ENCODE results near the gene GPR107.

GPR107 gene

DNA sequence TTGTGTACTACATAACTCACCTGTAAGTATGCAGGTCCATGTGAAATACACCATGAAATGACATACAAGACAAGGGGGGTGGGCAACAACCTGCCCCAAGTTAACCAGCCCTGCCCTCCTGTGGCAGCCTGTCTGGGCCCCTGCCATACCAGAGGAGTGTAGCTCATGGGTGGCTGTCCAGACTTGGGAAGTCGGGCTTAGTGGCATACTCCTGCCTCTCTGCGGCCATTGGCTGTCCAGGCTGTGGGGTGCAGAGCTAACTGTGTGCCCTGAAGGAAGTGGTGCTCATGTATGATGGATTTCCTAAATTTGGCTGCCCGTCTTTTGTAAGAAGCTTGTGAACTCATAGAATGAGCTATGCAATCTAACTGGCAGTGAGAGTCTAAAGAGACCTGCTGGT, 47.0 kb downstream of the GPR107 start:
- CTCF ChIA-PET: interaction anchor here (1.1 to 1.8 kb wide), 8 partner anchors 11 to 362 kb away, joined by 3 to 6 read pairs (median 4); no protein-coding TSS in a partner anchor
- POLR2A ChIA-PET: no interaction called here
- TF ChIP-seq, protein P1, sequence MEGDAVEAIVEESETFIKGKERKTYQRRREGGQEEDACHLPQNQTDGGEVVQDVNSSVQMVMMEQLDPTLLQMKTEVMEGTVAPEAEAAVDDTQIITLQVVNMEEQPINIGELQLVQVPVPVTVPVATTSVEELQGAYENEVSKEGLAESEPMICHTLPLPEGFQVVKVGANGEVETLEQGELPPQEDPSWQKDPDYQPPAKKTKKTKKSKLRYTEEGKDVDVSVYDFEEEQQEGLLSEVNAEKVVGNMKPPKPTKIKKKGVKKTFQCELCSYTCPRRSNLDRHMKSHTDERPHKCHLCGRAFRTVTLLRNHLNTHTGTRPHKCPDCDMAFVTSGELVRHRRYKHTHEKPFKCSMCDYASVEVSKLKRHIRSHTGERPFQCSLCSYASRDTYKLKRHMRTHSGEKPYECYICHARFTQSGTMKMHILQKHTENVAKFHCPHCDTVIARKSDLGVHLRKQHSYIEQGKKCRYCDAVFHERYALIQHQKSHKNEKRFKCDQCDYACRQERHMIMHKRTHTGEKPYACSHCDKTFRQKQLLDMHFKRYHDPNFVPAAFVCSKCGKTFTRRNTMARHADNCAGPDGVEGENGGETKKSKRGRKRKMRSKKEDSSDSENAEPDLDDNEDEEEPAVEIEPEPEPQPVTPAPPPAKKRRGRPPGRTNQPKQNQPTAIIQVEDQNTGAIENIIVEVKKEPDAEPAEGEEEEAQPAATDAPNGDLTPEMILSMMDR (IDR thresholded peaks at IDR 0.05; ENCODE audit: control extremely low read depth, extremely low read depth, low read depth, missing control alignments): no peak
- DNase-seq (ENCODE audit: extremely low spot score): no peak

DNA sequence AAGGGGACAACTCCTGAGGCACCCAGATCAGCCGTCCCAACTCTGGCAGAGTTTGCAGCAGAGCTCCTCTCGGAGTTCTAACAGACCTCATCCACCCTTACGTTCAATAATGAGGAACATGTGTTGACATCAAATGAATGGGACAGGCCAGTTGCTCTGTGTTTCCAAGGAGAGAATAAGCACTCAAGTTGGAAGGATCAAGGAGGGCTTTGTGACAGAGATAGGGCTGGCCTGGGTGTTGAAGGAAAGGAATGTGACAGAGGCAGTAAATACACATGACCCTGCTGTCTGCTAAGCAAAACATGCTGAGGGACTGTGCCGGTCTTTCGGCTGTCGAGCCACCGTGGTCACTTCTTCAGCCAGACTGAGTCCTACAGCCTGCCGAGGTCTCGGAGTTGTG, 48.2 kb downstream of the GPR107 start:
- ChIA-PET POLR2A (no interaction called here), CTCF (interaction anchor here (1.1 to 1.5 kb wide), 2 partner anchors 18 to 217 kb away, joined by 3 to 5 read pairs; no protein-coding TSS in a partner anchor)
- no peak for DNase-seq (ENCODE audit: extremely low spot score)
- TF ChIP-seq, protein P1 (IDR thresholded peaks at IDR 0.05; ENCODE audit: control extremely low read depth, extremely low read depth, low read depth, missing control alignments): no peak

DNA sequence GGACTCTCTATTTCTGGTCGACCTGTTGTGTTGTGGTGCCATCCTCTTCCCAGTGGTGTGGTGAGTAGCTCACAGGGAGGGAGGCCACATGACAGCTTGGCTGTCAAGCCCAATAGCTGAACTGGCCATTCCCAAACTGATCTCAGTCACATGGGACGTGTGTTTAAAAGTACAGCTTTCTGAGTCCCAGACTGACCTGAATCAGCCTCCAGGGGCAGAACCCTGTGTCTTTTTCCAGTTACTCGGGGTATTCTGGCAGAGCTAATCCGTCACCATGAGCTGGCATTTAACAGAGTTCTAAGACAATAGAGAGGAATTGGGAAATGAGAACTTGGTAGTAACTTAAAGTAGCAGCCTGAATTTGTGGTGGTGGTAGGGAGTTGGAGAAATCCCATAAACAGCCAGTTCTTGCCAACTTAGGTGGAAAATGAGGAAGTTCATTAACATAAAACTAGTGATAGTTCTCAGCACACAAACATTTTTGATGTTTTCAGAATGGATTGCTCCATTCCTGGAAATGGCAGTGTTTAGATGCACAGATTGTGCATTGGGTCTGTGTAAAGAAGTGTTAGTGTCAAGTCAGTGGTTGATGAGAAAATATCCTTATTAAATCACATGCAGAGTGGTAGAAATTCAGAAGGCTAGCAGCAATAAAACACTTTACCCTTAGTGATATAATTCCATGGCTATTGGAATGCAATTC, 50.9 kb downstream of the GPR107 start:
- CTCF ChIA-PET: interaction anchor here (1.1 to 1.6 kb wide), 3 partner anchors 10 to 219 kb away, joined by 3 to 4 read pairs (median 3); no protein-coding TSS in a partner anchor
- TF ChIP-seq, protein P1 (IDR thresholded peaks at IDR 0.05; ENCODE audit: control extremely low read depth, extremely low read depth, low read depth, missing control alignments): no peak
- no peak for DNase-seq (ENCODE audit: extremely low spot score)
- POLR2A ChIA-PET: no interaction called here

DNA sequence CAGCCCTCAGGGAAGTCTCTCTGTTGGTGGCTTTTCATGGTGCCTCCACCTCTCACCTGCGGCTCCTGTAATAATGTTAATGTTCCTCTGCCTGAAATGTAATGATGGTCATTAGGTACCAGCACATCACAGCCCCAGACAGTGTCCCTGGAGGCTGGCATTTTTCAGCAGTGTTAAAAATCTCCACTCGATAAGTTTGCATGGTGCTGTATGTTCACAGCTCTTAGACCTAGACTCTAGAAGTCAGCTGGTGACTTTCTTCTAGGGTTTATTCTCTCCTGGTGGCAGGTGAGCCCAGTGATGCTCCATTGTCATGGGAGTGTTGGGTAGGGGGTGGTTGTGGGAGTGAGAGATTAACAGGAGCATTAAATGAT, 53.1 kb downstream of the GPR107 start:
- DNase-seq (ENCODE audit: extremely low spot score): no peak
- TF ChIP-seq, protein P1 (IDR thresholded peaks at IDR 0.05; ENCODE audit: control extremely low read depth, extremely low read depth, low read depth, missing control alignments): no peak

DNA sequence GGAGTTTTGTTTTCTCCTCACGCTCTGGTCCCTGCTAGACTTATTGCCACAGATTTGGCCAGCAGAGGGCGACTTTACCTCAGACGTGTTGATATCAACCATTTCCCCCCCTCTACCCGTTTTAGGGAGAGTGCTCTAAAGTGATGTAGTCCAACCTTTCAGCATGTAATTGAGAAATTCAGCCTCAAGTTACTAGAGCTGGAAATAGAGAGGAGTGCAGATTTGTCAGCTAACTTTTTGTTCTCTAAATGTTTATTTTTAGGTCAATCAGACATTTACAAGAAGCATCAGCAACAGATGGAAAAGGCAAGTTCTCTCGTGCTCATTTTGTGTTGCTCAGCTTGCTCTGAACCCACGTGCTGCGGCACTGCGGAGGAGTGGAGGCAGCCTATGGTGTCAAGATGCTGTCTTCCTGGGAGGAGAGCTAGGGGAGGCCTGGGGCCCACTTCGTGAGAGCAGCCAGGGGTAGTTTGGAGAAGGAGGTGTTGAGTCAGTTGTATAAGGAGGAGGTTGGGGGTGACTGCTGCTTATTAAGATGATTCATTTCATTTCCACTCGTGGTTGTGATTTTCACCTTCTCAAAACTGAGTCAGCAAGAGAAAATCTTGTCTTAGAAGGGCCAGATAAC, 53.6 kb downstream of the GPR107 start:
- TF ChIP-seq, protein P1 (IDR thresholded peaks at IDR 0.05; ENCODE audit: control extremely low read depth, extremely low read depth, low read depth, missing control alignments): peak; percentile 71
- ChIA-PET POLR2A (no interaction called here), CTCF (interaction anchor here (0.7 to 9.7 kb wide), 43 partner anchors 9 to 575 kb away, joined by 3 to 101 read pairs (median 4); no protein-coding TSS in a partner anchor)
- DNase-seq (ENCODE audit: extremely low spot score): peak; percentile 76

More for the DNA sequence above, 53.1 kb downstream of the GPR107 start:
- ChIA-PET POLR2A (no interaction called here), CTCF (interaction anchor here (0.7 to 9.7 kb wide), 38 partner anchors 9 to 576 kb away, joined by 3 to 101 read pairs (median 4); no protein-coding TSS in a partner anchor)

DNA sequence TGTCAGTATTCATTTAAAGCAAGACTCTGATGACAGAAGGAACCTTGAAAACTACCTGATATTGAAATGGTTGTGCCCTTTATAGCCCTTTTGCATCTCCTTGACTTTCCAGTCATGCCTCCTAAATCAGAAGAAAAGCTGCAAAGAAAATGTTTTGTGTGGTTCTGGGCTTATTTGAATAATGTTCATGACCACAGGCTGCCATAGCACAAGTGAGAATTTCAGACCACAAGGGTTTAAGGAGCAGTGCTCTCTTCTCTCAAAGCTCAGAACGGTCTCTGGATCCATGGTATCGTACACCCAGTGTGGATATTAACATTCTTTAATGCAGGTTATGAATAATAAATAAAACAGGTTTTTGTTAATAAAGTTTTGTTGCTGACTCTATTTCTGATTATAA, 54.2 kb downstream of the GPR107 start:
- ChIA-PET POLR2A (no interaction called here), CTCF (interaction anchor here (0.9 to 9.7 kb wide), 30 partner anchors 8 to 348 kb away, joined by 3 to 101 read pairs (median 6); no protein-coding TSS in a partner anchor)
- TF ChIP-seq, protein P1 (IDR thresholded peaks at IDR 0.05; ENCODE audit: control extremely low read depth, extremely low read depth, low read depth, missing control alignments): no peak
- DNase-seq (ENCODE audit: extremely low spot score): no peak
